ENCODE data around the gene GPATCH8.

DNA sequence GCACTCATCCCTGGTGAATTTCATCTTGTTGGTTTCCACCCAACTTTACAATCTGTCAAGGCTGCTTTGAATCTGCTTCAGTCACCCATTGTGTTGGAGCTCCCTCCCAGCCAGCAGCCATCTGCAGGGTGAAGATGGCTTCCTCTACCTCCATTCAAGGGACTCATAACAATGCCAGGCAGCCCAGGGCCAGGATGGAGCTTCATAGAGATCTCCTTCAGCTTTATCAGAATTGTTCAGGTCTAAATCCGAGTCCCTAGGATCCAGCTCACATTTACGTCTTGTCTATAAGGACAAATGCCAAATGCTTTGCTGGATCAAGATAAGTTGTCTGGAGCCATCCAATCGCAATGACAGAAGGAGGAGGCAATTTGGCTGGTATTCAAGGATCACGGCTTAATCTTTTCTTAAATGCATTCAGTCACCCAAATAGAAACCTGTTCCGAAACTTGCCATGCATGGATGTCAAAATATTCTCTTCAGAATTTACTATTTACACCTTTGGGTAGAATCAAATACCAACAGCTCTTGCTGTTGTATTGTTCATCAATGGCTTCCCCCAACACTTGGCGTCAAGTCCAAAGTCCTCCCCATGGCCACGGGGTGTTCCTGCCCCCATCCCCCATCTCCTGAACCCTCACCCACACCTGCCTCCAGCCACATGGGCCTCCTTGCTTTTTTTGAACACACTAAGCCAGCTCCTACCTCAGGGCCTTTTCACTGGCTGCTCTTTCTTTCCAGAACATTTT, 135.8 kb downstream of the GPATCH8 start:
- TF ChIP-seq, protein P1, sequence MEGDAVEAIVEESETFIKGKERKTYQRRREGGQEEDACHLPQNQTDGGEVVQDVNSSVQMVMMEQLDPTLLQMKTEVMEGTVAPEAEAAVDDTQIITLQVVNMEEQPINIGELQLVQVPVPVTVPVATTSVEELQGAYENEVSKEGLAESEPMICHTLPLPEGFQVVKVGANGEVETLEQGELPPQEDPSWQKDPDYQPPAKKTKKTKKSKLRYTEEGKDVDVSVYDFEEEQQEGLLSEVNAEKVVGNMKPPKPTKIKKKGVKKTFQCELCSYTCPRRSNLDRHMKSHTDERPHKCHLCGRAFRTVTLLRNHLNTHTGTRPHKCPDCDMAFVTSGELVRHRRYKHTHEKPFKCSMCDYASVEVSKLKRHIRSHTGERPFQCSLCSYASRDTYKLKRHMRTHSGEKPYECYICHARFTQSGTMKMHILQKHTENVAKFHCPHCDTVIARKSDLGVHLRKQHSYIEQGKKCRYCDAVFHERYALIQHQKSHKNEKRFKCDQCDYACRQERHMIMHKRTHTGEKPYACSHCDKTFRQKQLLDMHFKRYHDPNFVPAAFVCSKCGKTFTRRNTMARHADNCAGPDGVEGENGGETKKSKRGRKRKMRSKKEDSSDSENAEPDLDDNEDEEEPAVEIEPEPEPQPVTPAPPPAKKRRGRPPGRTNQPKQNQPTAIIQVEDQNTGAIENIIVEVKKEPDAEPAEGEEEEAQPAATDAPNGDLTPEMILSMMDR (conservative IDR thresholded peaks at IDR 0.05), result no peak
- TF ChIP-seq ZFX (IDR thresholded peaks at IDR 0.05), result no peak
